K562 (cell line): ENCODE results near the gene ESR2. TPM values are rescaled to one million over a fixed set of nuclear protein-coding genes. Genes with fewer than 3 reads are reported as not detected.

Experiments
- ARID2 ChIP-seq: fragments of 450-650 bp; IDR thresholded peaks from 2 replicates; pipeline ENCODE4 v1.6.1; 2017; ENCODE audit warnings: antibody characterized with exemption, mild to moderate bottlenecking
- ATF4 ChIP-seq: fragments of 450-650 bp; formaldehyde crosslinking; IDR thresholded peaks from 2 replicates; pipeline ENCODE4 v1.4.0; 2022; ENCODE audit warnings: mild to moderate bottlenecking, moderate library complexity
- BRF1 ChIP-seq: IDR thresholded peaks from 3 replicates; pipeline ENCODE4 v1.6.1; 2011; ENCODE audit warnings: borderline replicate concordance, mild to moderate bottlenecking; ENCODE audit not compliant: insufficient read length; ENCODE audit errors: extremely low read depth
- CBFA2T3 ChIP-seq: fragments of 450-650 bp; IDR thresholded peaks from 2 replicates; pipeline ENCODE4 v1.6.1; 2017
- CBX3 ChIP-seq, 2 experiments: IDR thresholded peaks; 1 replicate in 1 of 2; 2 replicates in 1 of 2; pipeline ENCODE4 v1.6.1; 2012; ENCODE audit warnings: inconsistent platforms in 2 of 2, low read length in 2 of 2, borderline replicate concordance in 1 of 2, control low read depth in 1 of 2
- CCAR2 ChIP-seq: fragments of 200-400 bp; formaldehyde crosslinking; IDR thresholded peaks from 2 replicates; pipeline ENCODE4 v1.6.1; 2017; ENCODE audit warnings: mild to moderate bottlenecking, low read depth, low read length
- DIDO1 ChIP-seq: fragments of 450-650 bp; IDR thresholded peaks from 2 replicates; pipeline ENCODE4 v1.6.1; 2016; ENCODE audit warnings: low read depth, missing biosample characterization, missing genetic modification characterization
- ELK1 ChIP-seq: sonication (generic); formaldehyde crosslinking; IDR thresholded peaks from 2 replicates; pipeline ENCODE4 v1.8.1; 2022; ENCODE audit warnings: missing genetic modification reagents
- HEY1 ChIP-seq: fragments of 250-450 bp; sonication (Bioruptor Pico); IDR thresholded peaks from 2 replicates; pipeline ENCODE4 v1.5.0; 2020; ENCODE audit warnings: mild to moderate bottlenecking, moderate library complexity, borderline replicate concordance
- KLF10 ChIP-seq: fragments of 250-450 bp; sonication (Bioruptor Pico); IDR thresholded peaks from 2 replicates; pipeline ENCODE4 v1.6.1; 2021; ENCODE audit warnings: matching md5 sums
- MBD2 ChIP-seq: sonication (generic); IDR thresholded peaks from 2 replicates; pipeline ENCODE4 v1.6.1; 2016; ENCODE audit warnings: low read depth, borderline replicate concordance
- MCM3 ChIP-seq: fragments of 450-650 bp; IDR thresholded peaks from 2 replicates; pipeline ENCODE4 v1.6.1; 2016
- MNT ChIP-seq, 2 experiments: fragments of 450-650 bp; conservative IDR thresholded peaks; 2 replicates each; pipeline ENCODE4 v1.6.1; 2017; ENCODE audit warnings: mild to moderate bottlenecking in 2 of 2, moderate library complexity in 2 of 2
- NFXL1 ChIP-seq: fragments of 450-650 bp; formaldehyde crosslinking; IDR thresholded peaks from 2 replicates; pipeline ENCODE4 v1.4.0; 2021; ENCODE audit warnings: mild to moderate bottlenecking
- TAF15 ChIP-seq: fragments of 200-400 bp; formaldehyde crosslinking; IDR thresholded peaks from 2 replicates; pipeline ENCODE4 v1.6.1; 2017; ENCODE audit warnings: mild to moderate bottlenecking, low read depth, low read length, moderate library complexity
- USF2 ChIP-seq: sonication (generic); formaldehyde crosslinking; IDR thresholded peaks from 2 replicates; pipeline ENCODE4 v1.5.0; 2020; ENCODE audit warnings: missing genetic modification reagents
- ZBTB7A ChIP-seq: IDR thresholded peaks from 2 replicates; pipeline ENCODE4 v1.6.1; 2011; ENCODE audit warnings: low read depth, mild to moderate bottlenecking, low read length, moderate library complexity, borderline replicate concordance; ENCODE audit not compliant: control insufficient read depth
- ZNF263 ChIP-seq: sonication (generic); formaldehyde crosslinking; IDR thresholded peaks from 2 replicates; pipeline ENCODE4 v1.8.0; 2022; ENCODE audit warnings: mild to moderate bottlenecking, missing genetic modification reagents, borderline replicate concordance
- ZNF592 ChIP-seq: fragments of 450-650 bp; IDR thresholded peaks from 2 replicates; pipeline ENCODE4 v1.6.1; 2017; ENCODE audit warnings: antibody characterized with exemption, mild to moderate bottlenecking
- polyA plus RNA-seq, 8 experiments: library from polyadenylated mRNA; depleted of rRNA in 4 of 8; stranded (reverse) in 5 of 8; unstranded in 3 of 8; fragments of >200 nt; fragmentation: Nextera tagmentation in 2 of 8; fragmentation: Illumina TruSeq in 1 of 8; extraction: Ambion mirVana in 2 of 8; extraction: Trizol in 1 of 8; gene quantifications; 2 replicates each; pipeline versions ENCODE4 v1.2.1 to v1.2.3, GENCODE V29; 2011 to 2014; ENCODE audit warnings: inconsistent platforms in 1 of 8, missing spikeins in 1 of 8
- total RNA-seq, 7 experiments: library from RNA; depleted of rRNA in 6 of 7; stranded (reverse); fragments of >200 nt in 6 of 7; fragmentation: Illumina TruSeq in 2 of 7; extraction: Trizol in 2 of 7; gene quantifications; 2 replicates each; pipeline versions ENCODE4 v1.2.1 to v1.2.3, GENCODE V29; 2011 to 2021; ENCODE audit warnings: low replicate concordance in 1 of 7

The ESR2 gene
- total and polyA plus RNA-seq, 9 of the 15 experiments (the other 6 are each of a cell fraction or from before 2014, with no cell fraction given) = 0.07 to 3.8 (median 2.0) TPM

- TF ChIP-seq HEY1 (CRISPR knock-in tag) (no peak), NFXL1 (CRISPR knock-in tag) (no peak), ATF4 (CRISPR knock-in tag) (no peak), ZBTB7A (peak; percentile 20; the same call in 1 of the 2 replicates), DIDO1 (tag) (no peak), CCAR2 (no peak), ZNF592 (no peak), MNT (conservative IDR thresholded peaks at IDR 0.05) (0 out of 4 replicates have a peak, but pooled peaks of 1 of the 2 experiments have one; percentile 18), ARID2 (no peak), MBD2 (no peak), KLF10 (CRISPR knock-in tag) (no peak), MCM3 (no peak), CBX3 (IDR thresholded peaks at IDR 0.05; ENCODE audit: borderline replicate concordance in 1 of 2, low read length in 2 of 2) (no peak), ELK1 (no peak), BRF1 (no peak), ZNF263 (CRISPR knock-in tag) (peak; percentile 89), CBFA2T3 (no peak), USF2 (CRISPR knock-in tag) (peak; percentile 58), TAF15 (no peak)
Observed at GRCh38 chr14:64293976-64294671, at the start of gene ESR2 (continued).
